Loucy (cell line): Measurements from ENCODE around the gene ZNRF1.

Experiments used
- H2AFZ ChIP-seq: fragments of 200-600 bp; sonication (generic); 2 replicates; pipeline ENCODE4 v1.6.0; 2016; ENCODE audit warnings: antibody characterized with exemption, mild to moderate bottlenecking, low read length, moderate library complexity
- H3F3A ChIP-seq: fragments of 200-600 bp; 2 replicates; pipeline ENCODE4 v1.6.0; 2016; ENCODE audit warnings: antibody characterized with exemption, low read depth, mild to moderate bottlenecking
- H3K27me3 ChIP-seq: fragments of 200-600 bp; sonication (generic); 2 replicates; pipeline ENCODE4 v1.6.1; 2014; ENCODE audit warnings: low read length, mild to moderate bottlenecking; ENCODE audit not compliant: insufficient read depth, poor library complexity, severe bottlenecking
- H3K36me3 ChIP-seq: fragments of 200-600 bp; sonication (generic); 2 replicates; pipeline ENCODE4 v1.6.1; 2016; ENCODE audit warnings: low read length; ENCODE audit not compliant: insufficient read depth
- H3K4me1 ChIP-seq: fragments of 200-600 bp; sonication (generic); 2 replicates; pipeline ENCODE4 v1.5.1; 2014; ENCODE audit warnings: low read length, mild to moderate bottlenecking; ENCODE audit not compliant: insufficient read depth, poor library complexity, severe bottlenecking
- H3K4me2 ChIP-seq: fragments of 200-600 bp; sonication (generic); 2 replicates; pipeline ENCODE4 v1.6.0; 2014; ENCODE audit warnings: antibody characterized with exemption, low read length, low read depth, mild to moderate bottlenecking; ENCODE audit not compliant: poor library complexity, severe bottlenecking
- H3K4me3 ChIP-seq: fragments of 200-600 bp; sonication (generic); 2 replicates; pipeline ENCODE4 v1.5.1; 2014; ENCODE audit warnings: low read length, mild to moderate bottlenecking, mixed read lengths; ENCODE audit not compliant: poor library complexity, severe bottlenecking
- H3K79me2 ChIP-seq: fragments of 200-600 bp; sonication (generic); 2 replicates; pipeline ENCODE4 v1.6.1; 2014; ENCODE audit warnings: low read length; ENCODE audit not compliant: insufficient read depth
- H3K9ac ChIP-seq: fragments of 200-600 bp; sonication (generic); 2 replicates; pipeline ENCODE4 v1.6.0; 2014; ENCODE audit warnings: mild to moderate bottlenecking, low read depth, low read length, moderate library complexity; ENCODE audit not compliant: poor library complexity, severe bottlenecking
- H3K9me2 ChIP-seq: fragments of 200-600 bp; sonication (generic); replicated peaks from 2 replicates; pipeline ENCODE4 v1.6.1; 2016; ENCODE audit warnings: low read depth, low read length, mixed read lengths
- H3K9me3 ChIP-seq: fragments of 200-600 bp; sonication (generic); 2 replicates; pipeline ENCODE4 v1.6.1; 2014; ENCODE audit warnings: mild to moderate bottlenecking, antibody characterized with exemption, low read length, low read depth; ENCODE audit not compliant: insufficient read depth
- H4K20me1 ChIP-seq: fragments of 200-600 bp; sonication (generic); 2 replicates; pipeline ENCODE4 v1.6.0; 2014; ENCODE audit warnings: antibody characterized with exemption, low read length, mild to moderate bottlenecking; ENCODE audit not compliant: insufficient read depth, poor library complexity, severe bottlenecking
- CTCF ChIP-seq: fragments of 200-600 bp; sonication (generic); conservative IDR thresholded peaks from 2 replicates; pipeline ENCODE4 v1.5.1; 2014; ENCODE audit warnings: mild to moderate bottlenecking, antibody characterized with exemption, low read length
- EZH2phosphoT487 ChIP-seq: fragments of 200-600 bp; IDR thresholded peaks from 2 replicates; pipeline ENCODE4 v1.6.1; 2018; ENCODE audit warnings: antibody characterized with exemption, mild to moderate bottlenecking, moderate library complexity, borderline replicate concordance

Gene ZNRF1

GRCh38 chr16:75078886-75079285, 80.1 kb downstream of the ZNRF1 start:
- TF ChIP-seq EZH2phosphoT487 = no peak
- TF ChIP-seq CTCF = no peak
- H2AFZ ChIP-seq = no peak overlapping the region
- H3K9ac ChIP-seq = no peak overlapping the region
- H3K4me3 ChIP-seq = no peak overlapping the region
- peaks cover 22% of the 10 kb centered on the region; the same call in 1 of the 2 replicates for H3K36me3 ChIP-seq
- H3K9me2 ChIP-seq = no peaks in the 10 kb centered on the region
- H4K20me1 ChIP-seq = peaks cover 31% of the 10 kb centered on the region
- no peaks in the 10 kb centered on the region for H3K9me3 ChIP-seq
- no peaks in the 10 kb centered on the region for H3K27me3 ChIP-seq
- peaks cover 83% of the 10 kb centered on the region for H3K4me1 ChIP-seq
- H3K4me2 ChIP-seq = no peak overlapping the region
- peaks cover 24% of the 10 kb centered on the region for H3F3A ChIP-seq
- peaks cover 86% of the 10 kb centered on the region for H3K79me2 ChIP-seq

GRCh38 chr16:75079346-75079926, 80.6 kb downstream of the ZNRF1 start:
- Histone ChIP-seq H3K4me1 (peaks cover 83% of the 10 kb centered on the region), H3K9me3 (no peaks in the 10 kb centered on the region), H3K9me2 (no peaks in the 10 kb centered on the region), H3F3A (peaks cover 18% of the 10 kb centered on the region), H3K4me2 (no peak overlapping the region), H2AFZ (no peak overlapping the region), H3K9ac (no peak overlapping the region), H3K79me2 (peaks cover 86% of the 10 kb centered on the region), H3K27me3 (no peaks in the 10 kb centered on the region), H3K4me3 (no peak overlapping the region), H4K20me1 (peaks cover 36% of the 10 kb centered on the region), H3K36me3 (peaks cover 28% of the 10 kb centered on the region; the same call in 1 of the 2 replicates)
- no peak for TF ChIP-seq EZH2phosphoT487
- no peak for TF ChIP-seq CTCF

GRCh38 chr16:75080205-75081029, 81.6 kb downstream of the ZNRF1 start:
- Histone ChIP-seq H3K9ac (peak overlapping the region; percentile 23), H3K36me3 (peaks cover 38% of the 10 kb centered on the region), H3K79me2 (peaks cover 94% of the 10 kb centered on the region)

More at GRCh38 chr16:75080205-75081029, 81.6 kb downstream of the ZNRF1 start:
- Histone ChIP-seq H3K9me2 (no peaks in the 10 kb centered on the region), H3K27me3 (no peaks in the 10 kb centered on the region), H3K4me2 (peak overlapping the region; percentile 4), H3K4me3 (no peak overlapping the region), H3K9me3 (no peaks in the 10 kb centered on the region), H2AFZ (no peak overlapping the region), H3F3A (peaks cover 15% of the 10 kb centered on the region), H3K4me1 (peaks cover 89% of the 10 kb centered on the region), H4K20me1 (peaks cover 46% of the 10 kb centered on the region)
- no peak for TF ChIP-seq EZH2phosphoT487
- TF ChIP-seq CTCF = no peak
